ENCODE results near the gene CES3.

Gene CES3

DNA sequence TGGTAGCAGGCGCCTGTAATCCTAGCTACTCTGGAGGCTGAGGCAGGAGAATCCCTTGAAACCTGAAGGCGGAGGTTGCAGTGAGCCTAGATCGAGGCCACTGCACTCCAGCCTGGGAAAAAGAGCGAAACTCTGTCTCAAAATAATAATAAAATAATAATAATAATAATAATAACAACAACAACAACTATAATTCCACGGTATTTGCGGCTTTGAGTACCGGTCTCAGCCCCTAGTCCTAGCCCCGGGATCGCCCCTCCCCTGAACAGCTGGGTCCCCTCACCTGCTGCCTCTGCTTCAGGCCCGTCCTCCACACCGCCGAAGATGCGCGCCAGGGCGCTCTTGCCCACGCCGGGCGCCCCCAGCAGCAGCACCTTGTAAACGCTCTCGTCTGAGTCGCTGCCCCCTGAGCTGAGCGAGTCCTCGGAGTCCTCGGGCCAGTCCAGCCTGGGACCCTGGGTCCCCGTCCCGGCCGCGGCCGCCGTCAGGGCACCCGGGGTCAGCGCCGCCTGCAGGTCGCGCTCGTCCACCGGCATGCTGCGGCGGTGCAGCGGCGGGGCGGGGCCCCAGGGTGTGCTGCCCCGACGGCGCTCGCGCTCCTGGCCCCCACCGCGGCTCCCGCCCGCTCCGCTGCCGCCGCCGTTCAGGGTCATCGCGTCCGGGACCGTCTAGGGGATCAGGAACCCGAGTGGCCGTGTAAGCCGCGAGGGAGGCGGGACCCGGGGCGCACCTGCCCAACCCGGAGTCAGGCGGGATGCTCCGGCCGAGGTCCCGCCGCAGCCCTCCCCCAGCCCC is 36.3 kb upstream of the CES3 start:
- Histone ChIP-seq H2BK15ac (replicated peaks; ENCODE audit: low read depth) (no peak overlapping the region), H2AK5ac (ENCODE audit: low read length) (no peak overlapping the region), H3K4ac (ENCODE audit: low read depth, low read length) (no peak overlapping the region), H3K56ac (ENCODE audit: low read length) (no peak overlapping the region), H3K9ac (ENCODE audit: low read length) (no peak overlapping the region), H3K36me3 (ENCODE audit: control insufficient read depth, insufficient read depth, low read length) (no peaks in the 10 kb centered on the region), H3K27me3 (ENCODE audit: insufficient read depth, low read length, poor library complexity) (peaks cover 18% of the 10 kb centered on the region), H2BK5ac (ENCODE audit: low read length) (no peak overlapping the region), H3K18ac (ENCODE audit: low read length) (no peak overlapping the region), H3K79me2 (ENCODE audit: control insufficient read depth, insufficient read depth, low read length) (no peaks in the 10 kb centered on the region), H2BK120ac (ENCODE audit: low read depth, low read length) (no peak overlapping the region), H3K27ac (ENCODE audit: low read depth, low read length) (no peak overlapping the region), H4K8ac (ENCODE audit: low read depth, low read length) (no peak overlapping the region), H3K79me1 (ENCODE audit: low read length) (no peaks in the 10 kb centered on the region), H3K4me2 (ENCODE audit: low read length) (no peak overlapping the region), H3K4me1 (ENCODE audit: control insufficient read depth, low read depth, low read length) (no peaks in the 10 kb centered on the region), H4K5ac (ENCODE audit: low read length) (no peak overlapping the region), H3K23ac (ENCODE audit: low read length) (no peak overlapping the region), H3K4me3 (ENCODE audit: low read length) (no peak overlapping the region)
- DNase-seq = peak; percentile 43
- WGBS (ENCODE audit: extremely low coverage, insufficient coverage, low lambda C conversion rate) = no CpG with 5 or more reads among the region's 72 CpGs

DNA sequence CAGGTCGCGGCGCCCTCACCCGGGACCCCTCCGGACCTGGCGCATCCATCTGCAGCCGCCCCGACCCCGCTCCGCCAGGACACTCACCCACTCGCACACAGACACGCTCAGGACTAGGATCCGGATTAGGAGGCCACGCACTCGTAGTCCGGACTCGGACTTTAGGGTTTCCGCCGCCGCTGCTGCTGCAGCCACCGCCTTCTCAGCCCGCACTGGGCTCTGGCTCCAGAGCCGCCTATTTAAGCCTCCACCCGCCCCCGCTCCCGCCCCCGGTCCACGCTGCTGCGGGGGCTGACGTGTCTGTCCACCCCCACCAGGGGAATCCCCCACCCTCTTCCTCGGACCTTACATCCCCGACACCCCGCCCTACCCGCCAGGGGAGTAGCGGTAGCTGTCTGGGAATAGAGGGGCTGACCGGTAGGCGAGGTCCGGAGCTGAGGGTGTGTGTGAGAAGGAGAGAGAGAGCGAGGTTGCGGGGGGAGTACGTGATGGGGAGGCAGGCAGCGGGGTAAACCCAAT is 35.7 kb upstream of the CES3 start, which contains the start of gene RRAD:
Gene RRAD, minus strand, starts transcription at position 214 of the 519 bp plus-strand sequence. CDS start 356 bp downstream, outside the sequence.
- Histone ChIP-seq H3K4me3 (ENCODE audit: low read length) (no peak within 1 kb of the TSS), H3K9ac (ENCODE audit: low read length) (no peak within 1 kb of the TSS), H2BK5ac (ENCODE audit: low read length) (no peak within 1 kb of the TSS), H3K4me2 (ENCODE audit: low read length) (no peak within 1 kb of the TSS), H3K79me1 (ENCODE audit: low read length) (no peaks in the 10 kb centered on the region), H3K27me3 (ENCODE audit: insufficient read depth, low read length, poor library complexity) (peaks cover 18% of the 10 kb centered on the region), H3K4me1 (ENCODE audit: control insufficient read depth, low read depth, low read length) (no peaks in the 10 kb centered on the region), H3K79me2 (ENCODE audit: control insufficient read depth, insufficient read depth, low read length) (no peaks in the 10 kb centered on the region), H3K18ac (ENCODE audit: low read length) (no peak within 1 kb of the TSS), H4K8ac (ENCODE audit: low read depth, low read length) (no peak within 1 kb of the TSS), H4K5ac (ENCODE audit: low read length) (no peak within 1 kb of the TSS), H3K56ac (ENCODE audit: low read length) (no peak within 1 kb of the TSS), H2BK15ac (replicated peaks; ENCODE audit: low read depth) (no peak within 1 kb of the TSS), H2AK5ac (ENCODE audit: low read length) (no peak within 1 kb of the TSS), H3K4ac (ENCODE audit: low read depth, low read length) (no peak within 1 kb of the TSS), H3K23ac (ENCODE audit: low read length) (no peak within 1 kb of the TSS), H3K27ac (ENCODE audit: low read depth, low read length) (no peak within 1 kb of the TSS), H3K36me3 (ENCODE audit: control insufficient read depth, insufficient read depth, low read length) (no peaks in the 10 kb centered on the region), H2BK120ac (ENCODE audit: low read depth, low read length) (no peak within 1 kb of the TSS)
- peak; percentile 19 for DNase-seq
- WGBS (ENCODE audit: extremely low coverage, insufficient coverage, low lambda C conversion rate) = no CpG with 5 or more reads among the region's 42 CpGs

DNA sequence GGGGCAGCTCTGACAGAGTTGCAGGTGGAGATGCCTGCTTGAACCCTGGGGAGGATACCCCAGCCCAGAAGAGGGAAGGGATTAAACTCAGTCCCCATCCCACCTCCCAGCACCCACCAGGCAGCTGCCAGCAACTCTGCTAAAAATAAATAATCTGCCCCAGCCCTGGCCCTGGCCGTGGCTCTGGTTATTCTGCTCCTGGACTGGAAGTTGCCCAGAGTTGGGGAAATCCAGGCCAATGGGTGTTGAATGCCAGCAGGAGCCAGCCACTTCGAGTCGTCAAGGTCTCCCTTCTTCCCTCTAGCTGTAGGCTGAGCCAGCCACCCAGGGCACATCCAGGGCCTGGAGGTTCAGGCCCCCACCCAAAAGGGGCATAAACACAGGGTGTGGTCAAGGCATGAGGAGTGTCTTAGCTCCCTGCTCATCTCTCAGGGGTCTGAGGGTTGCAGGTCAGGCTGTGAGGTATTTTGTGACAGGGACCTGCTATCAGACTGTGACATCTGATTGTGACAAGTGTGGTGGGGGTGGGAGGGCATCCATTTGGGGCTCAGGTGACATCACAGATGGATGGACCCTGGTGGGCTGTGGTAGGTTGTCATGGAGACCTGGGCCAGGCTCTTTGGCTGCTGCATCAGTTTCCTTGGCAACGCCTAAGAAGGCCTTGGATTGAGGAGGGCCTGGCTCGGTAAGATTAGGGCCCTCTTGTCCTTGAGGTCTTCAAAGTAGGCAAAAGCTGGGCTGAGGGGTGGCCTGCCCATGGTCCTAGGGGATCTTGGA is 34.7 kb upstream of the CES3 start:
- no peak overlapping the region for H3K4ac ChIP-seq (ENCODE audit: low read depth, low read length)
- H4K5ac ChIP-seq (ENCODE audit: low read length) = no peak overlapping the region
- peaks cover 18% of the 10 kb centered on the region for H3K27me3 ChIP-seq (ENCODE audit: insufficient read depth, low read length, poor library complexity)
- H3K36me3 ChIP-seq (ENCODE audit: control insufficient read depth, insufficient read depth, low read length) = no peaks in the 10 kb centered on the region
- H3K9ac ChIP-seq (ENCODE audit: low read length) = no peak overlapping the region
- no peaks in the 10 kb centered on the region for H3K79me2 ChIP-seq (ENCODE audit: control insufficient read depth, insufficient read depth, low read length)
- H2BK120ac ChIP-seq (ENCODE audit: low read depth, low read length) = no peak overlapping the region
- H2BK5ac ChIP-seq (ENCODE audit: low read length) = no peak overlapping the region
- H4K8ac ChIP-seq (ENCODE audit: low read depth, low read length) = no peak overlapping the region
- no CpG with 5 or more reads among the region's 5 CpGs for whole genome bisulfite sequencing (ENCODE audit: extremely low coverage, insufficient coverage, low lambda C conversion rate)
- no peak overlapping the region for H3K23ac ChIP-seq (ENCODE audit: low read length)
- H3K4me3 ChIP-seq (ENCODE audit: low read length) = no peak overlapping the region
- H3K4me1 ChIP-seq (ENCODE audit: control insufficient read depth, low read depth, low read length) = no peaks in the 10 kb centered on the region
- H2BK15ac ChIP-seq (replicated peaks; ENCODE audit: low read depth) = no peak overlapping the region
- no peak overlapping the region for H3K4me2 ChIP-seq (ENCODE audit: low read length)
- peak; percentile 30 for DNase-seq
- no peak overlapping the region for H2AK5ac ChIP-seq (ENCODE audit: low read length)
- H3K79me1 ChIP-seq (ENCODE audit: low read length) = no peaks in the 10 kb centered on the region
- H3K18ac ChIP-seq (ENCODE audit: low read length) = no peak overlapping the region
- no peak overlapping the region for H3K56ac ChIP-seq (ENCODE audit: low read length)
- no peak overlapping the region for H3K27ac ChIP-seq (ENCODE audit: low read depth, low read length)

DNA sequence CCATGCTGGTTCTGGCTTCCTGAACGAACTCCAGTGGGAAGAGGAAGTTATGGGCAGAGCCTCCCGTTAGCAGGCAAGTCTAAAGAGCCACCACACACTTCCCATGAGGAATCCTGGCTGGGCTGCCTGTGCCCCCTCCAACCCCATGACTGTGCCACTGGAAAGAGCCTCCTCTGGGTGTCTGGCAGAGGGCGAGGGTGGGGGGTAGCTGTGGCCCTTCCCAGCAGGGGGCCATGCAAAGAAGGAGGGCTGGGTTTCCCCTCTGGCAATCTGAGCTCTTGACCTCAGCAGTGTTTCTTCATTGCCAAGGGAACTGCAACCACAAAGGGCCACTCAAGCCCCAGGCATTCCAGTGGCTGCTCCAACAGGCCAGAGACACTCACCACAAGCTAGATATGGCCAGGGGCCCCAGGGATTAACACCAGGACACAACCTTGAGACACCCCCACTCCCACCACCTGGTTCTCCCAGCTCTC is 34.1 kb upstream of the CES3 start:
- peak; percentile 87 for DNase-seq
- no peak overlapping the region for H3K23ac ChIP-seq (ENCODE audit: low read length)
- no peaks in the 10 kb centered on the region for H3K4me1 ChIP-seq (ENCODE audit: control insufficient read depth, low read depth, low read length)
- H2BK15ac ChIP-seq (replicated peaks; ENCODE audit: low read depth) = no peak overlapping the region
- no peak overlapping the region for H4K8ac ChIP-seq (ENCODE audit: low read depth, low read length)
- H3K27me3 ChIP-seq (ENCODE audit: insufficient read depth, low read length, poor library complexity) = peaks cover 18% of the 10 kb centered on the region
- H3K56ac ChIP-seq (ENCODE audit: low read length) = no peak overlapping the region
- H3K9ac ChIP-seq (ENCODE audit: low read length) = no peak overlapping the region
- H3K4me3 ChIP-seq (ENCODE audit: low read length) = no peak overlapping the region
- no peaks in the 10 kb centered on the region for H3K79me1 ChIP-seq (ENCODE audit: low read length)
- no peak overlapping the region for H2BK5ac ChIP-seq (ENCODE audit: low read length)
- H3K18ac ChIP-seq (ENCODE audit: low read length) = no peak overlapping the region
- H3K4ac ChIP-seq (ENCODE audit: low read depth, low read length) = no peak overlapping the region
- H2BK120ac ChIP-seq (ENCODE audit: low read depth, low read length) = no peak overlapping the region
- no peak overlapping the region for H3K27ac ChIP-seq (ENCODE audit: low read depth, low read length)
- H3K79me2 ChIP-seq (ENCODE audit: control insufficient read depth, insufficient read depth, low read length) = no peaks in the 10 kb centered on the region
- H2AK5ac ChIP-seq (ENCODE audit: low read length) = no peak overlapping the region
- no peaks in the 10 kb centered on the region for H3K36me3 ChIP-seq (ENCODE audit: control insufficient read depth, insufficient read depth, low read length)
- no peak overlapping the region for H3K4me2 ChIP-seq (ENCODE audit: low read length)
- H4K5ac ChIP-seq (ENCODE audit: low read length) = no peak overlapping the region
- no CpG with 5 or more reads among the region's 3 CpGs for WGBS (ENCODE audit: extremely low coverage, insufficient coverage, low lambda C conversion rate)

DNA sequence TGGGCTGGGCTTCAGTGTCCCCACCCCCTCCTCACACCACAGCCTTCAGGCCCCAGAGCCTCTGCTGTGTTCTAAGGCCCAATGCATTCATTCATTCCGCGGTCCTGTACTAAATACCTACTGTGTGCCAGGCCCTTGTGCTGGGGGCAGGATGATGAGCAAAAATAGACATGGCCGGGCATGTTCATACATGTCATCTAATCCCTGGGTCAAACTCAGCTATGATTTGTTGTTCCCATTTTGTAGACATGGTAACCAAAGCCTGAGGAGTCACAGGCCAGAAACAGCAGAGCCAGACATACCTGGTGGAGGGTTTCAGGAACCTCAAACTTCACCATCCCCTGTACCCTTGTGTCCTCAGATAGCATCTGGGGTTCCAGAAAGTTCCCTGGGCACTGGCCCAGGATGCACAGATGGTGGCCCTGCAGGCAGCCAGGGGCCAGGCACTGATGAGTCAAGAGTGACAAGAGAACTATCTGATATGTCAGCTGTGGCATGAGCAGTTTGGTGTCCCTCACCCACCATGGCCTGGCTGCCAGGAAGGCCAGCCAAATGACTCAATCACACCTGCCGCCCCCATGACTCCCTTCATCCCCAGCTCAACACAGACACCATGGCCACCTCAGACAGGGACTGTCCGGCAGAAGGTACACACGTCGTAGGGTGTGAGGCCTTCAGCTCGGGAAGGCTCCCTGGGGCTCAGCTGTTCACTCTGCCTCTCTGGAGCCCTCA is 33.0 kb upstream of the CES3 start:
- H4K5ac ChIP-seq (ENCODE audit: low read length) = no peak overlapping the region
- H2AK5ac ChIP-seq (ENCODE audit: low read length) = no peak overlapping the region
- H2BK120ac ChIP-seq (ENCODE audit: low read depth, low read length) = no peak overlapping the region
- no peak overlapping the region for H3K18ac ChIP-seq (ENCODE audit: low read length)
- no peaks in the 10 kb centered on the region for H3K36me3 ChIP-seq (ENCODE audit: control insufficient read depth, insufficient read depth, low read length)
- no peaks in the 10 kb centered on the region for H3K79me2 ChIP-seq (ENCODE audit: control insufficient read depth, insufficient read depth, low read length)
- no peak overlapping the region for H3K9ac ChIP-seq (ENCODE audit: low read length)
- H3K4me3 ChIP-seq (ENCODE audit: low read length) = no peak overlapping the region
- DNase-seq = no peak
- no peak overlapping the region for H3K4ac ChIP-seq (ENCODE audit: low read depth, low read length)
- H3K56ac ChIP-seq (ENCODE audit: low read length) = no peak overlapping the region
- no peaks in the 10 kb centered on the region for H3K79me1 ChIP-seq (ENCODE audit: low read length)
- no peak overlapping the region for H3K27ac ChIP-seq (ENCODE audit: low read depth, low read length)
- H3K4me1 ChIP-seq (ENCODE audit: control insufficient read depth, low read depth, low read length) = no peaks in the 10 kb centered on the region
- H2BK5ac ChIP-seq (ENCODE audit: low read length) = no peak overlapping the region
- H2BK15ac ChIP-seq (replicated peaks; ENCODE audit: low read depth) = no peak overlapping the region
- no CpG with 5 or more reads among the region's 8 CpGs for WGBS (ENCODE audit: extremely low coverage, insufficient coverage, low lambda C conversion rate)
- H3K27me3 ChIP-seq (ENCODE audit: insufficient read depth, low read length, poor library complexity) = peaks cover 18% of the 10 kb centered on the region
- no peak overlapping the region for H4K8ac ChIP-seq (ENCODE audit: low read depth, low read length)
- no peak overlapping the region for H3K4me2 ChIP-seq (ENCODE audit: low read length)
- no peak overlapping the region for H3K23ac ChIP-seq (ENCODE audit: low read length)

Data from mesendoderm (in vitro differentiated cells).